Neuronal stem cell (in vitro differentiated cells): ENCODE results near the gene LSP1.

Experiments
- DNase-seq: peaks from one replicate; pipeline ENCODE4 v3.0.0-alpha.2; 2013; ENCODE audit warnings: low spot score
- H2AFZ ChIP-seq: one replicate; pipeline ENCODE4 v1.6.1; 2013; ENCODE audit warnings: mild to moderate bottlenecking, low read length, inconsistent platforms
- H2AK5ac ChIP-seq: 2 replicates; pipeline ENCODE4 v1.6.1; 2013; ENCODE audit warnings: low read depth, mild to moderate bottlenecking, inconsistent platforms, low read length, moderate library complexity, mixed read lengths
- H2BK120ac ChIP-seq: 2 replicates; pipeline ENCODE4 v1.6.1; 2013; ENCODE audit warnings: low read depth, mild to moderate bottlenecking, inconsistent platforms, low read length, moderate library complexity, mixed read lengths
- H2BK12ac ChIP-seq: one replicate; pipeline ENCODE4 v1.6.1; 2013; ENCODE audit warnings: low read length, inconsistent platforms
- H2BK15ac ChIP-seq: 2 replicates; pipeline ENCODE4 v1.6.1; 2013; ENCODE audit warnings: mild to moderate bottlenecking, low read length, inconsistent platforms, mixed read lengths
- H2BK5ac ChIP-seq: one replicate; pipeline ENCODE4 v1.6.1; 2013; ENCODE audit warnings: inconsistent platforms, mild to moderate bottlenecking, low read length, moderate library complexity
- H3K14ac ChIP-seq: one replicate; pipeline ENCODE4 v1.6.1; 2013; ENCODE audit warnings: low read length, inconsistent platforms
- H3K18ac ChIP-seq: 2 replicates; pipeline ENCODE4 v1.6.1; 2013; ENCODE audit warnings: low read length, inconsistent platforms
- H3K23ac ChIP-seq: 2 replicates; pipeline ENCODE4 v1.6.1; 2013; ENCODE audit warnings: low read depth, mild to moderate bottlenecking, mixed read lengths, low read length, inconsistent platforms; ENCODE audit not compliant: poor library complexity
- H3K27ac ChIP-seq: replicated peaks from 3 replicates; pipeline ENCODE4 v1.5.1; 2013; ENCODE audit warnings: low read length, inconsistent platforms
- H3K27me3 ChIP-seq, 3 experiments: 2 replicates each; pipeline ENCODE4 v1.6.1; 2013; ENCODE audit warnings: low read length in 3 of 3, mild to moderate bottlenecking in 2 of 3, inconsistent platforms in 1 of 3, low read depth in 1 of 3, mixed read lengths in 1 of 3, moderate library complexity in 1 of 3; ENCODE audit not compliant: control insufficient read depth in 3 of 3, insufficient read depth in 3 of 3
- H3K36me3 ChIP-seq, 2 donors: replicated peaks in 1 of 2; 2 replicates each; pipeline ENCODE4 v1.6.1; 2013; ENCODE audit warnings: low read length in 2 of 2; ENCODE audit not compliant: control insufficient read depth in 2 of 2, insufficient read depth in 2 of 2
- H3K4ac ChIP-seq: 2 replicates; pipeline ENCODE4 v1.6.1; 2013; ENCODE audit warnings: inconsistent platforms, mild to moderate bottlenecking, low read length, moderate library complexity
- H3K4me1 ChIP-seq, 2 donors: 1 replicate in 1 of 2; 2 replicates in 1 of 2; pipeline ENCODE4 v1.6.1; 2013; ENCODE audit warnings: low read length in 2 of 2, low read depth in 1 of 2; ENCODE audit not compliant: control insufficient read depth in 2 of 2, insufficient read depth in 1 of 2
- H3K4me2 ChIP-seq: one replicate; pipeline ENCODE4 v1.6.1; 2013; ENCODE audit warnings: mild to moderate bottlenecking, low read length, inconsistent platforms; ENCODE audit not compliant: insufficient read depth, poor library complexity, severe bottlenecking
- H3K4me3 ChIP-seq, 2 donors: 2 replicates each; pipeline ENCODE4 v1.5.1; 2013; ENCODE audit warnings: low read length in 2 of 2, mild to moderate bottlenecking in 2 of 2, inconsistent platforms in 1 of 2, moderate library complexity in 1 of 2
- H3K79me1 ChIP-seq: one replicate; pipeline ENCODE4 v1.6.1; 2013; ENCODE audit warnings: low read depth, mild to moderate bottlenecking, inconsistent platforms, low read length, moderate library complexity
- H3K9ac ChIP-seq: one replicate; pipeline ENCODE4 v1.6.1; 2013; ENCODE audit warnings: mild to moderate bottlenecking, low read depth, low read length, inconsistent platforms; ENCODE audit not compliant: poor library complexity
- H3K9me3 ChIP-seq, 2 donors: replicated peaks in 1 of 2; 2 replicates each; pipeline versions ENCODE3 to v1.6.1; 2013; ENCODE audit warnings: low read length in 2 of 2, mild to moderate bottlenecking in 2 of 2, inconsistent platforms in 1 of 2, low read depth in 1 of 2, mixed read lengths in 1 of 2, moderate library complexity in 1 of 2; ENCODE audit not compliant: control insufficient read depth in 2 of 2, insufficient read depth in 1 of 2
- H4K8ac ChIP-seq: one replicate; pipeline ENCODE4 v1.6.1; 2013; ENCODE audit warnings: low read depth, mild to moderate bottlenecking, inconsistent platforms, low read length, moderate library complexity
- H4K91ac ChIP-seq: one replicate; pipeline ENCODE4 v1.6.1; 2013; ENCODE audit warnings: low read length, low read depth, mild to moderate bottlenecking, inconsistent platforms; ENCODE audit not compliant: poor library complexity
- WGBS, 2 donors: extraction: QIAGEN DNeasy Blood & Tissue Kit; methylation state at CpG; one replicate each; pipeline ENCODE4 v1.1.7; 2013; ENCODE audit warnings: missing lambda C conversion rate in 2 of 2, mixed read lengths in 1 of 2; ENCODE audit not compliant: insufficient read length in 2 of 2, insufficient replicate concordance in 1 of 2; ENCODE audit errors: extremely low coverage in 2 of 2; 5-methylcytosine and 5-hydroxymethylcytosine counted together

LSP1 gene

DNA sequence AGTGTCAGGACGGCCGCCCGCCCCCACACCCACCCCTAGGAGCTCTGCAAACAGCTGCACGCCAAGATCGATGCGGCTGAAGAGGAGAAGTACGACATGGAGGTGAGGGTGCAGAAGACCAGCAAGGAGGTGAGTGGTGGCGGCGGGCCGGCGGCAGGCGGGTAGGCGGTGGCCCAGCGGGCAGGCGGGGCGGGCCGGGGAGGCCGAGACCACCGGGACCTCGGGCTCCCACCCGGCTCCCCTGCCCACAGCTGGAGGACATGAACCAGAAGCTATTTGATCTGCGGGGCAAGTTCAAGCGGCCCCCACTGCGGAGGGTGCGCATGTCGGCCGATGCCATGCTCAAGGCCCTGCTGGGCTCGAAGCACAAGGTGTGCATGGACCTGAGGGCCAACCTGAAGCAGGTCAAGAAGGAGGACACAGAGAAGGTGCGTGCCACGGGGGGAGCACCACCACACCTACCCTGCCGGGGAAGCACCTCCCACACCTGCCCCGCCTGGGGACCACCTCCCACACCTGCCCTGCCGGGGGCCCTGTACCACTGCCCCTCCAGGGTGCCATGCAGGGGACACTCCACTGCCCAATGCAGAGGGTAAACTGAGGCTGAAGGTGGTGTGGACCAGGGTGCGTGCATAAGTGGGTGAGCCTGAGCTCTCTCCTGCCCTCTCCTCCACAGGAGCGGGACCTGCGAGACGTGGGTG is 12.0 kb upstream of the LSP1 start:
- H2BK5ac ChIP-seq = peak overlapping the region; percentile 75
- H2BK12ac ChIP-seq = no peak overlapping the region
- H3K4me1 ChIP-seq = peaks cover 0 to 5% of the 10 kb centered on the region in 2 donors
- H3K23ac ChIP-seq = peak overlapping the region; percentile 89
- peak overlapping the region; percentile 99 for H2AK5ac ChIP-seq
- peaks cover 0 to 45% (median 0%) of the 10 kb centered on the region in 3 experiments for H3K27me3 ChIP-seq
- WGBS, 2 donors = no CpG with 5 or more reads among the region's 37 CpGs
- no peak overlapping the region for H3K18ac ChIP-seq
- H4K8ac ChIP-seq = no peak overlapping the region
- H4K91ac ChIP-seq = no peak overlapping the region
- no peak overlapping the region for H3K27ac ChIP-seq
- H2AFZ ChIP-seq = no peak overlapping the region
- peak overlapping the region; percentile 44 for H3K9ac ChIP-seq
- no peak overlapping the region for H3K4me2 ChIP-seq
- DNase-seq = no peak
- H3K4ac ChIP-seq = peak overlapping the region; percentile 23
- H3K4me3 ChIP-seq = peak overlapping the region in 1 of 2 donors; percentile 27
- H3K14ac ChIP-seq = peak overlapping the region; percentile 82
- H3K9me3 ChIP-seq = no peaks in the 10 kb centered on the region
- H2BK120ac ChIP-seq = peak overlapping the region; percentile 91
- H3K79me1 ChIP-seq = no peaks in the 10 kb centered on the region
- H2BK15ac ChIP-seq = peak overlapping the region; percentile 67
- H3K36me3 ChIP-seq = no peaks in the 10 kb centered on the region

DNA sequence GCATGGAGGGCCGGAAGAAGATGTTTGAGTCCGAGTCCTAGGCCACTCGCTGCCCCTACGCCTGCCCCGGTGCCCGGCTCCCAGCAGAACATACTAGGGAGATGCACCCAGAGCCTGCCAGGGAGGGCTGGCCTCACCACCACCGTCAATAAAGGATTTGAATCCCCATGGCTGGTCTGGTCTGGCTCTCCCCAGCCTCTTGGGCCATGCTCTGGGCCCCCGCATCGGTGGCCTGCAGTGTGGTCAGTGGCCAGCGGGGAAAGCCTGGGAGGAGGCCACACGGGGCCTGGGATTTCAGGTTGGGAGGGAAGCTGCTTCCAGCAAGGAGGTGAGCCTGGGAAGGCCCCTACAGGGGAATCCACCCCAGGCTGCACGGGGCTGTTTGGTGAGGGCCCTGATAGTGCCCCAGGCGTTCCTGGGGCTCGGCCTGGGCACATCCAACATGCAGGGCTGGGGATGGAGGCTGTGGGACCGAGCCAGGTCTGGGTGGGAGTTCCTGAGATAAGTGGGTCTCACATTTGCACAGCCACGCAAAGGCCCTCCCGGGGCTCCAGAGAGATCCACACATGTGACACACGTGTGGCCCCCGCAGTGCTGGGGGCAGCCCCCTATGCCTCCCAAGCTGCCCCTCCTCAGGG is 11.3 kb upstream of the LSP1 start:
- Histone ChIP-seq H3K9me3 (no peaks in the 10 kb centered on the region), H3K23ac (no peak overlapping the region), H3K18ac (peak overlapping the region; percentile 57), H2AFZ (no peak overlapping the region), H3K27ac (no peak overlapping the region), H3K14ac (no peak overlapping the region), H3K4me1 (peaks cover 0 to 5% of the 10 kb centered on the region in 2 donors), H2BK120ac (no peak overlapping the region), H3K9ac (no peak overlapping the region), H4K8ac (no peak overlapping the region), H4K91ac (peak overlapping the region; percentile 85), H2BK5ac (peak overlapping the region; percentile 75), H2BK15ac (peak overlapping the region; percentile 67), H3K4ac (no peak overlapping the region), H3K4me2 (no peak overlapping the region), H3K36me3 (no peaks in the 10 kb centered on the region), H2BK12ac (no peak overlapping the region), H3K79me1 (no peaks in the 10 kb centered on the region), H3K27me3 (peaks cover 0 to 39% (median 0%) of the 10 kb centered on the region in 3 experiments), H2AK5ac (peak overlapping the region; percentile 99), H3K4me3 (no peak overlapping the region)
- no peak for DNase-seq
- WGBS, 2 donors = no CpG with 5 or more reads among the region's 19 CpGs

DNA sequence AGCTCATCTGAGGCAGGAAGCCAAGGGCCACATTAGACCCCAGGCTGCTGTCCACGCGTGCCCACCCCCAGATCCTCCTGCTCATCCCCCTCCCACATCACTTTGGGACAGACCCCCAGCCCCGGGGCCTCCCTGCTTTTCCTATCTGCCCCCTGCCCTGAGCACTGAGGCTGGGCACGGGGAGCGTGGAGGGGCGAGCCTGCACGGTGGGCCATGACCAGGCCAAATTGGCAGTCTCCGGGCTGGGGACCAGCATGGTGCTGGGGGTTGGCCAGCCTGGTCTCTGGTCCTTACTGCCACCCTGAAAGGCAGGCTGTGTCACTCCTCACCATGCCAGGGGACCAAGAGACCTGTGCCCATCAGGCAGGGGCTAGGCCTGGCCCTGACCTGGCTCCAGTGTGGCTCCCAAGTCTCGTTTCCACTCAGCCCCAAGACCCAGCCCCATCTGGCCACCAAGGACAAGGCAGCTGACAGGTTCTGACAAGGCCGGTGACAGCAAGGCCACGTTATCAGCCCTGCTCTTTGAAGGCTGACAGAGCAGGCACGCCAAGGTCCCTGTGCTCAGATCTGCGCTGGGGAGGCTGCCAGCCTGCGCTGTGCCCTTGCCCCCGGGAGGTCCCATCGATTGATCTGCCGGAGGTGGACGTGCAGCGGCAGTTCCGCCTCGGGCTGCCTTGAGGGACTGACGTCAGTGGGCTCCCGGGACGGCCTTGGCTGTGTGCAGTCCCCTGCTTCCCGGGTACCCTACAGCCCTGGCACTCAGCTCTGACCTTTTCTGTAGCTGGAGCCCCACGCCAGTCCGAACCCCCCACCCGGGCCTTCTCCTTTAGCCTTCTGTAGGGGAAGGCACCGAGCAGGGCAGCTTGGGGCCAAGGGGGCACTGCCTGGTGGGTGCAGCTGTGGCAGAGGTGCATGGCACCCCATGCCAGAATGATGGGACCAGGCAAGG is 10.5 kb upstream of the LSP1 start:
- Histone ChIP-seq H3K23ac (peak overlapping the region; percentile 73), H3K79me1 (no peaks in the 10 kb centered on the region), H3K18ac (peak overlapping the region; percentile 80), H3K4me2 (peak overlapping the region; percentile 18), H3K4ac (no peak overlapping the region), H3K27ac (no peak overlapping the region), H3K14ac (no peak overlapping the region), H3K4me1 (peaks cover 0 to 5% of the 10 kb centered on the region in 2 donors), H2BK15ac (no peak overlapping the region), H2BK5ac (peak overlapping the region; percentile 75), H2AFZ (no peak overlapping the region), H4K91ac (peak overlapping the region; percentile 85), H3K4me3 (no peak overlapping the region), H2BK12ac (peak overlapping the region; percentile 41), H4K8ac (peak overlapping the region; percentile 92), H3K27me3 (peaks cover 0 to 39% (median 0%) of the 10 kb centered on the region in 3 experiments), H3K9ac (peak overlapping the region; percentile 77), H3K9me3 (no peaks in the 10 kb centered on the region), H2BK120ac (no peak overlapping the region), H3K36me3 (no peaks in the 10 kb centered on the region), H2AK5ac (peak overlapping the region; percentile 99)
- no CpG with 5 or more reads among the region's 29 CpGs for WGBS, 2 donors
- DNase-seq = no peak
